CD4-positive, alpha-beta memory T cell (primary cell): Measurements from ENCODE around the gene NRN1L. TPM values are rescaled to one million over a fixed set of nuclear protein-coding genes. Genes with fewer than 3 reads are reported as not detected.
A peak's percentile ranks its signal among the peaks of the same experiment; 100 is the strongest.
"Not testable (repeated sequence)": the region's sequence is repeated elsewhere in the genome, so short reads cannot be mapped to it uniquely, and the experiment has no call there.

Experiments
- CTCF ChIA-PET: fragments of 350-600 bp; sonication (Branson Sonifier 250); formaldehyde crosslinking; loops from one replicate; lab custom pipeline; 2021; ENCODE audit warnings: inconsistent platforms; ENCODE audit not compliant: partially characterized antibody; lab: Charles Lee
- POLR2A ChIA-PET: fragments of 350-600 bp; sonication (Branson Sonifier 250); formaldehyde crosslinking; loops from one replicate; lab custom pipeline; 2021; ENCODE audit not compliant: partially characterized antibody; lab: Charles Lee
- DNase-seq, 5 donors: peaks; one replicate each; pipeline versions ENCODE4 v3.0.0 to v3.0.0-alpha.2; 2020 to 2022; ENCODE audit warnings: mixed read lengths in 1 of 5
- H3K27ac ChIP-seq: one replicate; pipeline ENCODE4 v1.7.0; 2013; ENCODE audit warnings: low read depth, low read length
- H3K27me3 ChIP-seq: 2 replicates; pipeline ENCODE4 v1.7.0; 2013; ENCODE audit warnings: mild to moderate bottlenecking, low read length, moderate library complexity; ENCODE audit not compliant: insufficient read depth
- H3K36me3 ChIP-seq: 2 replicates; pipeline ENCODE4 v1.7.0; 2013; ENCODE audit warnings: mild to moderate bottlenecking, low read length, moderate library complexity; ENCODE audit not compliant: insufficient read depth
- H3K4me1 ChIP-seq: 2 replicates; pipeline ENCODE4 v1.7.0; 2013; ENCODE audit warnings: mild to moderate bottlenecking, low read length, moderate library complexity; ENCODE audit not compliant: insufficient read depth
- H3K4me3 ChIP-seq, 2 donors: one replicate each; pipeline ENCODE4 v1.7.0; 2013; ENCODE audit warnings: low read length in 2 of 2, mild to moderate bottlenecking in 1 of 2
- H3K9me3 ChIP-seq, 2 donors: one replicate each; pipeline ENCODE4 v1.7.0; 2013; ENCODE audit warnings: low read length in 2 of 2, control low read depth in 1 of 2; ENCODE audit not compliant: control insufficient read depth in 1 of 2
- H3K27ac Mint-ChIP-seq, 7 donors: one replicate each; pipeline ENCODE4 v1.8.0; 2020 to 2021; ENCODE audit warnings: mixed read lengths in 7 of 7, mild to moderate bottlenecking in 6 of 7, inconsistent platforms in 3 of 7, moderate library complexity in 3 of 7
- H3K27me3 Mint-ChIP-seq, 2 donors: one replicate each; pipeline ENCODE4 v1.8.0; 2020 to 2021; ENCODE audit warnings: mixed read lengths in 2 of 2
- H3K36me3 Mint-ChIP-seq, 2 donors: one replicate each; pipeline ENCODE4 v1.8.0; 2020 to 2021; ENCODE audit warnings: mixed read lengths in 2 of 2, inconsistent platforms in 1 of 2, mild to moderate bottlenecking in 1 of 2
- H3K4me1 Mint-ChIP-seq, 4 donors: one replicate each; pipeline ENCODE4 v1.8.0; 2020 to 2021; ENCODE audit warnings: mixed read lengths in 4 of 4, mild to moderate bottlenecking in 1 of 4
- H3K4me3 Mint-ChIP-seq, 8 donors: one replicate each; pipeline ENCODE4 v1.8.0; 2020 to 2021; ENCODE audit warnings: mixed read lengths in 8 of 8, mild to moderate bottlenecking in 7 of 8, moderate library complexity in 6 of 8, inconsistent platforms in 3 of 8
- H3K9me3 Mint-ChIP-seq, 8 donors: one replicate each; pipeline ENCODE4 v1.8.0; 2020 to 2021; ENCODE audit warnings: mixed read lengths in 8 of 8, mild to moderate bottlenecking in 5 of 8, inconsistent platforms in 3 of 8, moderate library complexity in 1 of 8
- intact Hi-C: fragments of 100-400 bp; cut with micrococcal nuclease; formaldehyde crosslinking; loops from one replicate; pipeline ENCODE4 v1.15.1; 2023
- polyA plus RNA-seq, 2 donors: library from polyadenylated mRNA; unstranded; fragments of 300-500 nt; fragmentation: Illumina TruSeq; gene quantifications; one replicate each; pipeline ENCODE4 v1.2.3, GENCODE V29; 2021
- total RNA-seq, 2 experiments: library from RNA; stranded (reverse); gene quantifications; one replicate each; pipeline ENCODE4 v1.2.3, GENCODE V29; 2021

The NRN1L gene
- total and polyA plus RNA-seq, 4 experiments from 2014 or later: 0.81 to 7.0 (median 3.4) TPM

DNA sequence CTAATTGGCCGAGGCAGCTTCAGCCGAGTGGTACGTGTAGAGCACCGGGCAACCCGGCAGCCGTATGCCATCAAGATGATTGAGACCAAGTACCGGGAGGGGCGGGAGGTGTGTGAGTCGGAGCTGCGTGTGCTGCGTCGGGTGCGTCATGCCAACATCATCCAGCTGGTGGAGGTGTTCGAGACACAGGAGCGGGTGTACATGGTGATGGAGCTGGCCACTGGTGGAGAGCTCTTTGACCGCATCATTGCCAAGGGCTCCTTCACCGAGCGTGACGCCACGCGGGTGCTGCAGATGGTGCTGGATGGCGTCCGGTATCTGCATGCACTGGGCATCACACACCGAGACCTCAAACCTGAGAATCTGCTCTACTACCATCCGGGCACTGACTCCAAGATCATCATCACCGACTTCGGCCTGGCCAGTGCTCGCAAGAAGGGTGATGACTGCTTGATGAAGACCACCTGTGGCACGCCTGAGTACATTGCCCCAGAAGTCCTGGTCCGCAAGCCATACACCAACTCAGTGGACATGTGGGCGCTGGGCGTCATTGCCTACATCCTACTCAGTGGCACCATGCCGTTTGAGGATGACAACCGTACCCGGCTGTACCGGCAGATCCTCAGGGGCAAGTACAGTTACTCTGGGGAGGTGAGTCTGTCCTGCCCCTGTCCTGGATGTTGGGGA, 24.5 kb downstream of the NRN1L start:
- Mint-ChIP-seq H3K9me3 (no peaks in the 10 kb centered on the region), H3K36me3 (peaks cover 16 to 20% of the 10 kb centered on the region in 2 donors), H3K4me3 (peak overlapping the region in 1 of 8 donors; percentile 41), H3K27me3 (no peaks in the 10 kb centered on the region), H3K27ac (no peak overlapping the region), H3K4me1 (peaks cover 3 to 22% (median 13%) of the 10 kb centered on the region in 4 donors)
- H3K9me3 ChIP-seq: no peaks in the 10 kb centered on the region
- intact Hi-C loops: no loop called here
- POLR2A ChIA-PET: interaction anchor here (1.1 kb wide), 1 partner anchor 26 kb away, joined by 3 read pairs; no protein-coding TSS in a partner anchor
- H3K4me1 ChIP-seq: no peaks in the 10 kb centered on the region
- H3K36me3 ChIP-seq: peaks cover 12% of the 10 kb centered on the region
- no peak overlapping the region for H3K4me3 ChIP-seq
- H3K27me3 ChIP-seq: no peaks in the 10 kb centered on the region
- no peak overlapping the region for H3K27ac ChIP-seq
- CTCF ChIA-PET: interaction anchor here (1.2 kb wide), 1 partner anchor 25 kb away, joined by 9 read pairs; no protein-coding TSS in a partner anchor
- no peak for DNase-seq

DNA sequence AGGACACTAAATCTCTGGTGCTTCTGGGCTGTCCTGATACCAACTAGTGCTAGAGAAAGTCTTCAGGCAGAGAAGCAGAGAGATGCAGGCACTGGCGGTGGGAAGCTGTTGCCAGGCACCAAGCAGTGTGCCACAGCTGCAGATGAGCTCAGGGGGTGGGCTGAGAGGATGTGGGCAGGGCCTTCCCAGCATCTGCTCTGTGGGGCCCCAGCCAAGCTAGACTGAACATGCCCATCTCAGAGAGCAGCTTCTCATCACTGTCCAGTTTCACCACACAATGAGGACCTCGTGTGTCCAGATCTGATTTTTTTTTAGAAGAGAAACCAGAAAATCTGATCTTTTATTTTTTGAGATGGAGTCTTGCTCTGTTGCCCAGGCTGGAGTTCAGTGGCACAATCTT, 25.5 kb downstream of the NRN1L start:
- Histone ChIP-seq H3K27ac (no peak overlapping the region), H3K4me1 (no peaks in the 10 kb centered on the region), H3K9me3 (no peaks in the 10 kb centered on the region), H3K36me3 (peaks cover 12% of the 10 kb centered on the region), H3K4me3 (no peak overlapping the region), H3K27me3 (no peaks in the 10 kb centered on the region)
- Mint-ChIP-seq H3K27ac (peak overlapping the region in 1 of 7 donors; percentile 8), H3K4me1 (peaks cover 3 to 26% (median 12%) of the 10 kb centered on the region in 4 donors), H3K36me3 (peaks cover 13 to 25% of the 10 kb centered on the region in 2 donors), H3K27me3 (no peaks in the 10 kb centered on the region), H3K9me3 (no peaks in the 10 kb centered on the region), H3K4me3 (no peak overlapping the region)
- DNase-seq: no peak
- intact Hi-C loops: no loop called here
- CTCF ChIA-PET: interaction anchor here (1.0 to 2.0 kb wide), 2 partner anchors 27 to 94 kb away, joined by 3 to 10 read pairs; no protein-coding TSS in a partner anchor
- POLR2A ChIA-PET: interaction anchor here (0.9 to 1.0 kb wide), 2 partner anchors 25 to 27 kb away, joined by 3 to 5 read pairs; partner anchors contain the start of gene PSMB10

DNA sequence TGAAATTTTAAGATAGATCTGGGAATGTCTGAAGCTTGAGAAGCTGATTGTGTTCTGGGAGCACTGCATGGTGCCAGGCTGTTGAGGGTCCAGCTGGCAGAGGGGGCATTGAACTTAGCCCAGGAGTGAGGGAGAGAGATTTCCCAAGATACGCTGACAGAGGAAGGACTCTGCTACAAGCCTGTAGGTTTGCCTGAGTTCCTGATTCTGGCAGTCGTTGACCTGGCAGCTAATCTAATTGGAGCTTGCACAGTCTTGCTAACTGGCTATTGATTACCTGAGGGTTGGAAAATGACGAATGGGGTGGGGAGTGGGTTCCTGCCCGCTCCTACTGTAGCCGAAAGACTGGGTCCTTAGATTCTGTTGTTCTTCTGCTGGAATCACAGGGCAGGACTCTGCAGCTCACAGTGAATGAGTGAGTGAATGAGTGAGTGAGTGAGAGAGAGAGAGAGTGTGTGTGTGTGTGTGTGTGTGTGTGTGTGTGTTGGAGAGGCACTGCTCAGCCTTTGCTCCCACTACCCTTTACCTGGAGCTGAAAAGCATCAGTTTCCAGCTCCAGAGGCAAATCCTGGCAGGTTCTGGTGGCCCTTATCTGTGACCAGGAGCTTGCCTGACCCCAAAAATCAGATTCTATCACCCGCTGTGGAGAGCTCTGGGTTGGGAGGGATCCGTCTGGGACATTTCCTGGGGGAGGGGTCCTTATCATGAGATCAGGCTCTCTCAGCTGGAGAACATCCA, 30.2 kb downstream of the NRN1L start:
- Mint-ChIP-seq H3K27me3 (no peaks in the 10 kb centered on the region), H3K4me3 (no peak overlapping the region), H3K4me1 (peaks cover 8 to 42% (median 25%) of the 10 kb centered on the region in 4 donors), H3K9me3 (no peaks in the 10 kb centered on the region), H3K27ac (peak overlapping the region in 2 of 7 donors; percentile 59 to 68), H3K36me3 (peaks cover 4 to 44% of the 10 kb centered on the region in 2 donors)
- H3K36me3 ChIP-seq: peaks cover 3% of the 10 kb centered on the region
- no peak for DNase-seq
- intact Hi-C loops: no loop called here
- H3K27ac ChIP-seq: no peak overlapping the region
- ChIA-PET POLR2A (interaction anchor here (0.8 kb wide), 1 partner anchor 11 kb away, joined by 3 read pairs; no protein-coding TSS in a partner anchor), CTCF (interaction anchor here (1.0 to 2.1 kb wide), 4 partner anchors 14 to 99 kb away, joined by 3 to 6 read pairs (median 3); no protein-coding TSS in a partner anchor)
- H3K4me1 ChIP-seq: peaks cover 8% of the 10 kb centered on the region
- H3K9me3 ChIP-seq: no peaks in the 10 kb centered on the region
- no peaks in the 10 kb centered on the region for H3K27me3 ChIP-seq
- no peak overlapping the region for H3K4me3 ChIP-seq

DNA sequence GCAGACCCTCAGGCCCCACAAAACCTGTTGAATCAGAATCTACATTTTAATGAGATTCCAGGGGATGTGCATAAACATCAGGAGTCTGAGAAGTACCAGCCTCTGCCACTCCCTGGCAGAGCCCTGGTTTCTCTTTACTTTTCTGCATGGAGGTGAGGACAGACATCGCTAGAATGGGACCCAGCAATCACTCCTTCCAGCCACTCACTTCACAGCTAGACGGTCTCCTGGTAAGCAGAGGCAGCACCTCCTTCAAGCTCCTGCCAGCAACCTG, 30.7 kb downstream of the NRN1L start:
- DNase-seq, H3K27ac ChIP-seq, H3K4me3 ChIP-seq, H3K4me1 ChIP-seq, H3K4me3 Mint-ChIP-seq, H3K9me3 ChIP-seq, H3K9me3 Mint-ChIP-seq, H3K27me3 ChIP-seq, H3K27me3 Mint-ChIP-seq, intact Hi-C loops, H3K36me3 ChIP-seq: not testable (repeated sequence)
- peaks cover 8 to 40% (median 24%) of the 10 kb centered on the region in 4 donors for H3K4me1 Mint-ChIP-seq
- ChIA-PET CTCF (interaction anchor here (1.0 to 1.1 kb wide), 2 partner anchors 18 to 32 kb away, joined by 3 read pairs; no protein-coding TSS in a partner anchor), POLR2A (interaction anchor here (0.8 kb wide), 1 partner anchor 12 kb away, joined by 3 read pairs; no protein-coding TSS in a partner anchor)
- H3K36me3 Mint-ChIP-seq: peaks cover 4 to 44% of the 10 kb centered on the region in 2 donors
- H3K27ac Mint-ChIP-seq: peak overlapping the region in 1 of 7 donors; percentile 48

DNA sequence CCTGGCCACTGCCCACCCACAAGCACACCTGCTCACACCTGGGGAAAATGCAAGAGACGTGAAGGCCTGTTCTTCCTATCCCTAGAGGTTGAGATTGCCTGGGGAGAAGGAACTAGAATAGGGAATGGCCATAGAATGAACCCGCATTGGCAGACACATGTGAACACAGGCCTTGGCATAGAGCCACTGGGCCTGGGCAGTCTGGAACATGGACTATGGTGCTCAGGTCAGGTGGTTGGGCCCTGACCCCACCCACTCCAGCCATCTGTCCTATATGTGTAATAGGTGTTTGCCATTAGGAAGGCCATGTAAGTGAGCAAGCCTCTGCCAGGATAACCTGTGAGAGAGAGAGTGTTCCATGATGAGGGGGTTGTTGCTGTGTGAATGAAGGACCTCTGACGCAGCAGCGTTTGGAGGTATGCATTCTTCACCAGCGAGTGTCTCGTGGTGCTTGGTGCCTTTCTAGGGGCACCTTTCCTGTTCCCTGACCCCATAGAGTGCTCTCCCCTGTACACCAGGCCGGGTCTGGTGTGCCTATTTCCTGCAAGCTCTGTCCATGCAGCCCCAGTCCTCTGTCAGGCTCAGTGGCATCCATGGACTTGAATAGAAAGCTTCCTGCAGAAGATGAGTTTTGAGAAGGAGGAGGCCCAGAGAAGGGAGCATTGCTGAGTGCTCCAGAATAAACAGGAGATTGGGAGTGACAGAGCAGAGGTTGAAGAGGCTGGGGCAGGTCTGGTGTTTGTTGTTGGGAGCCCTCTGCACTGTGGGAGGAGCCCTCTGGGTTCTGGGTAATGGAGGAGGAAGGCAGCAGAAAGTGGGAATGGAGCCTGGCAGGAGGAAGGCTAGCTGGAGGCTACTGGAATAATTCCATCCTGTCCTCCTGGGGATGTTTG, 31.4 kb downstream of the NRN1L start:
- Mint-ChIP-seq H3K9me3 (no peaks in the 10 kb centered on the region), H3K4me1 (peaks cover 8 to 36% (median 24%) of the 10 kb centered on the region in 4 donors), H3K36me3 (peaks cover 4 to 42% of the 10 kb centered on the region in 2 donors), H3K27ac (peak overlapping the region in 6 of 7 donors; percentile 17 to 70 (median 42)), H3K4me3 (no peak overlapping the region), H3K27me3 (no peaks in the 10 kb centered on the region)
- peaks cover 3% of the 10 kb centered on the region for H3K36me3 ChIP-seq
- H3K9me3 ChIP-seq: no peaks in the 10 kb centered on the region
- H3K27me3 ChIP-seq: no peaks in the 10 kb centered on the region
- peaks cover 8% of the 10 kb centered on the region for H3K4me1 ChIP-seq
- CTCF ChIA-PET: interaction anchor here (0.6 to 1.1 kb wide), 3 partner anchors 8 to 228 kb away, joined by 3 to 4 read pairs (median 3); no protein-coding TSS in a partner anchor
- H3K27ac ChIP-seq: no peak overlapping the region
- intact Hi-C loops: no loop called here
- no peak for DNase-seq
- no peak overlapping the region for H3K4me3 ChIP-seq
- POLR2A ChIA-PET: interaction anchor here (0.8 kb wide), 1 partner anchor 12 kb away, joined by 3 read pairs; no protein-coding TSS in a partner anchor

DNA sequence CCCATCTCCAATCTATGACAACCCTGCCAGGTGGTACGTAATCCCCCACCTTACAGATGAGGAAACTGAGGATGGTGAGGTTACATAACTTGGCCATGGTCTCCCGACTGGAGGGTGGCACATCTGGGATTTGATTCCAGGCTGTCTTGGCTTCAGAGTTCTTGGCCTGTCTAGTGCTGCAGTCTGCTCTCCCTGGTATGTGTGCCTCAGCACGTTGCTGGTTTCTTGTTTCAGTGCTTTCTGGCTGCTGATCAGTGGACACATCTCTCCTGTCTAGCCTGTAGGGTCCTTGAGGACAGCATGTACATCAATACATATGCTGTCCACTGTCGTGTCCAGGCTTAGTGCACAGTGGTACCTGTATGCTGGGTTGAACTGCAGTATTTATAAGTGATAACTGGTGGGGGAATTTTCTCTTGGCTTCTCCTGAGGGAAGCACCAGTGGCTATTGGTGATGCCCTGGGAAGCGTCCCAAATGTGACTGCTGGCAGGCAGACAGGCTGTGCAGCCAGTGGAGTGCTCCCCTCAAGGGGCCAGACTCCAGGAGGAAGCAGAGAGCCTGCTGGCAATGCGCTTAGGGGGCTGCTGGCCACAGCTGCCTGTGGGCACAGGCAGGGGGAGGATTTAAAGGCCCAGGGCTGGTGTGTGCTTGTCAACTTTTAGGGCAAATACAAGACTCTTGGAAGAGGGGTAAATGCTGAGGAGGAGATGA, 32.6 kb downstream of the NRN1L start:
- intact Hi-C loops: no loop called here
- Histone ChIP-seq H3K9me3 (no peaks in the 10 kb centered on the region), H3K36me3 (peaks cover 3% of the 10 kb centered on the region), H3K4me1 (peaks cover 8% of the 10 kb centered on the region), H3K27ac (no peak overlapping the region), H3K4me3 (no peak overlapping the region), H3K27me3 (no peaks in the 10 kb centered on the region)
- DNase-seq: no peak
- ChIA-PET CTCF (interaction anchor here (0.7 to 1.6 kb wide), 2 partner anchors 10 to 14 kb away, joined by 3 read pairs; partner anchors contain the start of gene CTRL), POLR2A (interaction anchor here (0.9 kb wide), 1 partner anchor 10 kb away, joined by 4 read pairs; no protein-coding TSS in a partner anchor)
- Mint-ChIP-seq H3K27me3 (no peaks in the 10 kb centered on the region), H3K27ac (peak overlapping the region in 4 of 7 donors; percentile 32 to 70 (median 66)), H3K4me3 (no peak overlapping the region), H3K36me3 (peaks cover 4 to 46% of the 10 kb centered on the region in 2 donors), H3K9me3 (no peaks in the 10 kb centered on the region), H3K4me1 (peaks cover 8 to 38% (median 24%) of the 10 kb centered on the region in 4 donors)
